HFFc6 (cell line): ENCODE data around the gene PLD6. TPM values are rescaled to one million over a fixed set of nuclear protein-coding genes. Genes with fewer than 3 reads are reported as not detected.
A peak's percentile ranks its signal among the peaks of the same experiment; 100 is the strongest.

Source experiments
- DNase-seq: peaks from one replicate; pipeline ENCODE4 v3.0.0-alpha.2; 2018
- H3K27ac Mint-ChIP-seq: 2 replicates; pipeline ENCODE4 v1.8.0; 2020; ENCODE audit warnings: mild to moderate bottlenecking, mixed read lengths
- H3K27me3 Mint-ChIP-seq: 2 replicates; pipeline ENCODE4 v1.8.0; 2021; ENCODE audit warnings: mild to moderate bottlenecking, moderate library complexity, mixed read lengths; ENCODE audit not compliant: insufficient read depth
- H3K36me3 Mint-ChIP-seq: 2 replicates; pipeline ENCODE4 v1.8.0; 2021; ENCODE audit warnings: low read depth, mixed read lengths
- H3K4me1 Mint-ChIP-seq: 2 replicates; pipeline ENCODE4 v1.8.0; 2020; ENCODE audit warnings: low read depth, mixed read lengths
- H3K4me3 Mint-ChIP-seq: 2 replicates; pipeline ENCODE4 v1.8.0; 2020; ENCODE audit warnings: mild to moderate bottlenecking, moderate library complexity, mixed read lengths
- H3K9me3 Mint-ChIP-seq: 2 replicates; pipeline ENCODE4 v1.8.0; 2020; ENCODE audit warnings: mild to moderate bottlenecking, mixed read lengths
- CTCF ChIP-seq: fragments of 200-600 bp; sonication (generic); IDR thresholded peaks from 2 replicates; pipeline ENCODE4 v1.5.0; 2021; ENCODE audit warnings: antibody characterized with exemption, mild to moderate bottlenecking
- total RNA-seq, 6 experiments: library from RNA; stranded (reverse); fragmentation: NEBNext Ultra II Directional; extraction: Animal tissue kit (Norgen Biotek cat#: 25700); gene quantifications; 2 replicates in 1 of 6; 3 replicates in 5 of 6; pipeline ENCODE4 v1.2.3, GENCODE V29; 2021

Gene PLD6
- total RNA-seq, 6 experiments from 2014 or later = 1.7 to 3.6 (median 2.3) TPM

- TF ChIP-seq CTCF = no peak
- peak overlapping the region; percentile 21; the same call in 1 of the 2 replicates for H3K27ac Mint-ChIP-seq
- H3K9me3 Mint-ChIP-seq = no peaks in the 10 kb centered on the region
These were observed 25.2 kb downstream of the PLD6 start for GRCh38 chr17:17180741-17181525.

DNA sequence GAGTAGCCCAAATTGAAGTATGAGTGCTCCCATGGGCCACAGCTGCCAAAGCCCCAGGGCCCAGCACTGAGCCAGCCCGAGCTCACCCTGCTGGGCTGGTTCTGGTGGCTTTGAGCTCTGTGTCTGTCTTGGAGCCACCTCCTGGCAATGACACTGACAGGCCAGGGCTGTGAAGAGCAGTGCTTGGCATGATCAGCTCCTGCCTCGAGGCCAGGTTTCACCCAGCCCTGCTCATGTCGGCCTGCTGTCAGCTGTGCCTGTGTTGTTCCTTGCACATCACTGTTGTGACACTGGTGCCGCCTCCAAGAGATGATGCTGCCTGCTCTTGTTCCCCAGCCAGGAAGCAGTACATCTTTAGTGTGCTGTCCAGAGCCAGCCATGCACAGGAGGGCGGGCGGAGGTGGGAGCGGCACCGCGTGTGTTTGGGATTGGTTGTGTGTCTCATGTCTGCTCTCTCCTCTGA, 26.0 kb downstream of the PLD6 start:
- no peak for DNase-seq
- Mint-ChIP-seq H3K36me3 (peaks cover 47% of the 10 kb centered on the region), H3K27me3 (peaks cover 8% of the 10 kb centered on the region), H3K4me3 (no peak overlapping the region), H3K9me3 (no peaks in the 10 kb centered on the region), H3K4me1 (peaks cover 24% of the 10 kb centered on the region), H3K27ac (no peak overlapping the region)
- TF ChIP-seq CTCF = no peak

More at GRCh38 chr17:17180741-17181525, 25.2 kb downstream of the PLD6 start:
- Mint-ChIP-seq H3K4me3 (no peak overlapping the region; the same call in 1 of the 2 replicates), H3K27me3 (peaks cover 11% of the 10 kb centered on the region), H3K4me1 (peaks cover 24% of the 10 kb centered on the region), H3K36me3 (peaks cover 53% of the 10 kb centered on the region)
- no peak for DNase-seq

GRCh38 chr17:17179371-17179827, 26.7 kb downstream of the PLD6 start:
- peaks cover 44% of the 10 kb centered on the region for H3K36me3 Mint-ChIP-seq
- H3K9me3 Mint-ChIP-seq = no peaks in the 10 kb centered on the region
- H3K4me1 Mint-ChIP-seq = peaks cover 24% of the 10 kb centered on the region
- H3K4me3 Mint-ChIP-seq = no peak overlapping the region
- H3K27ac Mint-ChIP-seq = peak overlapping the region; percentile 38
- TF ChIP-seq CTCF = no peak
- no peak for DNase-seq
- H3K27me3 Mint-ChIP-seq = peaks cover 5% of the 10 kb centered on the region

DNA sequence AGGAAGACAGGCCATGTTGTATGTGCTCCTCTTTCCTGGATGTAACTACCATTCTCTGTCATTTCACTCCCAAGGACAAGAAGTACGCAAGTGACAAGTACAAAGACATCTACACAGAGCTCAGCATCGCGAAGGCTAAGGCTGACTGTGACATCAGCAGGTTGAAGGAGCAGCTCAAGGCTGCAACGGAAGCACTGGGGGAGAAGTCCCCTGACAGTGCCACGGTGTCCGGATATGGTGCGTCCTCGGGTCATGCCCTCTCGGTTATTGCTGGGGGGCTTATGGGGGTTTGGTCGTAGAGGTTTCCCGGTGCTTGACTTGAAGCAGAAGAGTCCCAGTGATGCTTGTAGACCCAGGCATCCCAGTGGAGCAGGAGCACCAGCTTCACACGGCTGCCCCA, 29.0 kb downstream of the PLD6 start:
- Mint-ChIP-seq H3K27ac (peak overlapping the region; percentile 5; the same call in 1 of the 2 replicates), H3K4me1 (peaks cover 23% of the 10 kb centered on the region), H3K9me3 (no peaks in the 10 kb centered on the region), H3K27me3 (peaks cover 8% of the 10 kb centered on the region; the same call in 1 of the 2 replicates), H3K4me3 (no peak overlapping the region), H3K36me3 (peaks cover 39% of the 10 kb centered on the region)
- no peak for DNase-seq
- no peak for TF ChIP-seq CTCF

DNA sequence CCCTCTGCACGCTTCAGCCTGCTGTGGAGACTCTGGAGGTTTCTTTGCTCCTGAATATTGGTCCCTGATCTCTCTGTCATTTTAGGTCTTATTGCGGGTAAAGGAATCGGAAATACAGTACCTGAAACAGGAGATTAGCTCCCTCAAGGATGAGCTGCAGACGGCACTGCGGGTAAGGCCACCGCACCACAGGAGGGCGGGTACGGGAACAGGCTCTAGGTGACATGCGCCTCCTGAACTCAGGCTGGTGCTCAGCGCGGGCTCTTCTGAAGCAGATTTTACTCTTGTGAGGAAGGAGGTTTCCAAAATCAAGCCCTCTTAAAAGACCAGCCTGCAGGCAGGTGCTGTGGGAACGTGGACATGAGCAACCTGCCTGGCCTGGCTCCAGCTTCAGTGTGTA, 29.8 kb downstream of the PLD6 start:
- no peak overlapping the region for H3K4me3 Mint-ChIP-seq
- H3K9me3 Mint-ChIP-seq = no peaks in the 10 kb centered on the region
- peaks cover 15% of the 10 kb centered on the region for H3K4me1 Mint-ChIP-seq
- TF ChIP-seq CTCF = no peak
- H3K27ac Mint-ChIP-seq = no peak overlapping the region
- no peak for DNase-seq
- peaks cover 10% of the 10 kb centered on the region for H3K27me3 Mint-ChIP-seq
- H3K36me3 Mint-ChIP-seq = peaks cover 35% of the 10 kb centered on the region
